Dermis blood vessel endothelial cell (primary cell): ENCODE data around the gene TPRG1. TPM values are rescaled to one million over a fixed set of nuclear protein-coding genes. Genes with fewer than 3 reads are reported as not detected.

Experiments
- DNase-seq: peaks from one replicate; pipeline ENCODE4 v3.0.0; 2010
- total RNA-seq: library from RNA; depleted of rRNA; stranded (reverse); fragments of >200 nt; gene quantifications from 2 replicates; pipeline ENCODE4 v1.2.3, GENCODE V29; 2014

TPRG1 gene
- total RNA-seq, 1 donor from 2014 or later, result not detected

DNA sequence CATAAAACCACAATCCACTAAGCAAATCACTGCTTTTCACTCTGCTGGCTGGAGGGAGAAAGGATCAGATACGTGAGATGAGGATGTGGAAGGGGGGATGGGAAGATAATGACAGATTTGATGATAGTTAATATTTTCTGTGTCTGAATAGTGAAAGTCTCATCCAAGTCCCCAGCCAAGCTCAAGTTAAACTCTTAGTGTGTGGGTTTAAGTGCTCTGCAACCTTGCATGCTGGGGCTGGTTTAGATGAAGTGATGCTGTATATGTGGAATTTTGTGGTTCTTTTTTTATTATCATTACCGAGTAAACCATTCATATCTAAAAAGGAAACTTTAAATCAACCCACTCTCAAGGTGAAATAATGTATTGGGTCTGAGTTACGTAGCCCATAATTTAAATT is 111.0 kb downstream of the TPRG1 start:
- DNase-seq, result no peak

DNA sequence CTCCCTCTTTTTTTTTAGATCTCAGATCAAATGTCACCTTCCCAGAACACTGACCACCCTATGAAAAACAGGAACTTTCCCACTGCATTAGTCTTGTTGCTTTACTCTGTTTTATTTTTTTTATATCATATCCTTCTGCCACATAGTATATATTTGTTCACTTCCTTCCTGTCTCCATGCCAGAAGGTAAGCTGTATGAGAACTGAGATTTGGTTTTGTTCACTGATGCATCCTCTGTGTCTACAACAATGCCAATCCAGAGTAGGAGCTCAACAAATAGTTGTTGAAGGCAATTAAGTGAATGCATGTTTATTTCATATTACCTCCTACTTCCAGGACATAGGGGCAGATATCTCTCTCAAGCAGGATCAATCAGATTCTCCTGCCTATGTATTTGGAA is 114.4 kb downstream of the TPRG1 start:
- no peak for DNase-seq

GRCh38 chr3:189286916-189287315 is 115.1 kb downstream of the TPRG1 start:
- no peak for DNase-seq

- DNase-seq, result no peak
Measured at GRCh38 chr3:189288348-189289235, 116.8 kb downstream of the TPRG1 start.

GRCh38 chr3:189289251-189289650 is 117.5 kb downstream of the TPRG1 start:
- no peak for DNase-seq

DNA sequence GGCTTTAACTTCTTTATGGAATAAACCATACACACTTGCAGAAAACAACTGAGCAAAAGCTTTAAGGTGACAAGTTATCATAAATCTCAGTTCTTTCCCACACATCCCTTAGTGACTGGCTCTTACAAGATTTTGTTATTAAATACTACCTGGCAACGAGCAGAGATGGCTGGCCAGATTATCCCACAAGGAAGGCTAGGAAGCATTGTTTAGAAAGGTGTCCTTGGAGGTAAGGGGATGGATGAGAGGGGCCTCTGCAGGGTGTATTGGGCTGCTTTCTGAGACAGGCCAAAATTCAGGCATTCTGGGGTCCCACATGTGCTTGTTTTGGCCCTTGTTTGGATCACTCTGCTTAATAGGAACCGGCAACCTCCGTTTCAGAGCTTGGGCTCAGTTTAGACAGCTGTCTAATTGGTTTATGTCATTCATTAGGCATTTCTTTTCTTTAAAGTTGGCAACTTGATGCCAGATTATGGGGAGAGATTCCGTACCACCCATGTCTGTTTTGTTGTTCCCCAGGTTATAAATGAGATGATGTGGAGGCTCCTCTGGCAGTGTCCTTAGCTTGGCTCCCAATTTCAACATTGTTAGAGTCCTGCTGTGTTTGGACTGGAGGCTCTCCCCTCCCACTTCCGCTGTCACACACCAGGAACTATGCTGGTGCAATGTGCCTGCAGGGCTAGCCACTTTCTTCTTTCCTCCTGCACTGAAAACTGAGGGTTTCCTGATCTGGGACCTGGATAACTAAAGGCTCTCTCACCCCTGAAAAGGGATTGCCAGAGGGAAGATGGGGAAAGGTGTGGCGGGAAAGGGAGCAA is 121.1 kb downstream of the TPRG1 start:
- DNase-seq, result no peak

DNA sequence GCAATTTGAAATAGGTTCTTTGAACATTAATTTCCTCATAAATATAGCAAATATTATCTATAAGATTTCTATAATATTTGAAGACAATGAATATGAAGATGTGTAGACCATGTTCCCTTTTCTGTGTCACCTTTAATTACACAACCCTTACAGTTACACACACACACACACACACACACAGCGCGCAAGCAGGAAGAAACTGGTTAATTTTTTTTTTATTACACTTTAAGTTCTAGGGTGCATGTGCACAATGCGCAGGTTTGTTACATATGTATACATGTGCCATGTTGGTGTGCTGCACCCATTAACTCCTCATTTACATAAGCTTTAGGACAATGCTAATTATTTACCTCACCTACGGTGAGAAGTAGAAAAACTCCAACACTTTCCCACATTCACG is 122.9 kb downstream of the TPRG1 start:
- DNase-seq, result no peak

DNA sequence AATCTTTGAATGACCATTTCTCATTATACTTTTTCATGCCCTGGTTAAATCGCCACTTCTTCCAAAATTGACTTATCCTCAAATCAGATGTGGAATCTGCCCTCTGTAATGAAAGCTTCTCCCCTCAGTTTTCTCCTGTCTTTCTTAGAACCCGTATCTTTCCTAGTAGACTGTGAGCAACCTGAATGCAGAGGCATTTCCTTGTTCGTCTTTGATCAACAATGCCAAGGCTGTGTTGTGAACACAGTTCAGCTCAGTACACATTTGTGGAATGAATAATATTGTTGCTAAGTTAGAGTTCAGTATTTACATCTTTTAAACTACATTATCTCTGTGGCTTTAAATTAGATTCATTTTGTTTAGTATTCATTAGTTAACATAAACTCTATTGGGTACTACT is 123.3 kb downstream of the TPRG1 start:
- no peak for DNase-seq

DNA sequence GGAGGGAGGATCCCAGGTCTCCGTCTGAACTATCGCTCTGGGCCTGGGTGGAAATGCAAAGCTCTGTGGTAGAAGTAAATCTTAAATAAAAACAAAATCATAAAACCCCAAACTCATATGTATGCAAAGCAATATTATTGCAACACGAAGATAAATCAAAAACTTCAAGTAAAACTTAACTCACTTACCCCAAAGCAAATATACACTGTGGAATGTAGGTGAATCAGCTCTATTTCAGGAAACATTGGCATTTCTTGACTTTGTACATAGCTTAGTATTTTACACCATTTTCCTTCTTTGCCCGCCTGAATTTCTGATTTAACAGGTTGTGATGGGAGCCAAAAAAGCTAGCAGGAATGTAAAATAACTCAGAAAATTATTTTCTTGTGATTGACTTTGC is 126.2 kb downstream of the TPRG1 start:
- no peak for DNase-seq

- DNase-seq, result no peak
Measured at GRCh38 chr3:189298469-189299375, 127.0 kb downstream of the TPRG1 start.

GRCh38 chr3:189300345-189300744 is 128.6 kb downstream of the TPRG1 start:
- no peak for DNase-seq

- no peak for DNase-seq
Measured at GRCh38 chr3:189301479-189301878, 129.7 kb downstream of the TPRG1 start.

- no peak for DNase-seq
Measured at GRCh38 chr3:189303584-189303983, 131.8 kb downstream of the TPRG1 start.

- no peak for DNase-seq
Measured at GRCh38 chr3:189304465-189305351, 132.9 kb downstream of the TPRG1 start.

DNA sequence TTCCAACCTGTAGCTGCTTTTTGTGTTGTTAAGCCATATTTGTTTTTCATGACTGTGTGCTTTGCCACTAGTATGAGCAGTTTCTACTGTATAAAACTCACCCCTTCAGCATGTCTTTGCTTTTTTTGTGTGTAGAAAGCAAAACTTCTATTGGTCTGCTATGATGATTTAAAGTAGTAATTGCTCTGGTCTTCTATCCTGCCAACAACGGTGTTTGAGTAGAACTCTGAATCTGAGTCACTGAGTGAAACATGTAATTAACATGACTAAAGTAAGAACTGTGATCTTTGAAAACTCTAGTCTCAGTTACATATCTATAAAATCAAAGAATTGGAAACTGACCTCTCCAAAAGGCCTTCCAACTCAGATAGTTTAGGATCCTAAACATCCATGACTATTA is 133.6 kb downstream of the TPRG1 start:
- DNase-seq, result no peak

- no peak for DNase-seq
Measured at GRCh38 chr3:189307963-189308362, 136.2 kb downstream of the TPRG1 start.

DNA sequence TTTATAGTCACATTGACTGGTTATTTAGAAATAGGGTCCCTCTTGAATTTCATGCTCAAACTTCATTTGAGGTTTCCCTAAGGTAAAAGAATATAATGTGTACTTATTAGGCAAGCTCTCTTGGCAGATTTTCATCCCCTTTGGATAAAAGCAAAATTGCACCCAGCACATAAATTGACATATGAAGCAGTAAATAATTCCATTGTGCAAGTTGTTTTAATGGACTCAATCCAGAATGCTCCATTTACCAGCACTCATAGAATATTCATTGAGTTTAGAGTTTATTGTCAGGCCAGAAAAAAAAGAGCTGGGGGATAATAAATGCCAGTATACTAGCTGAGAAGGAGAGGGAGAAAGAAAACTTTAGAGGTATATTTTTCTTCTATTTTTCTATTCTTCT is 136.8 kb downstream of the TPRG1 start:
- no peak for DNase-seq

GRCh38 chr3:189309400-189309975 is 137.7 kb downstream of the TPRG1 start:
- DNase-seq, result no peak

DNA sequence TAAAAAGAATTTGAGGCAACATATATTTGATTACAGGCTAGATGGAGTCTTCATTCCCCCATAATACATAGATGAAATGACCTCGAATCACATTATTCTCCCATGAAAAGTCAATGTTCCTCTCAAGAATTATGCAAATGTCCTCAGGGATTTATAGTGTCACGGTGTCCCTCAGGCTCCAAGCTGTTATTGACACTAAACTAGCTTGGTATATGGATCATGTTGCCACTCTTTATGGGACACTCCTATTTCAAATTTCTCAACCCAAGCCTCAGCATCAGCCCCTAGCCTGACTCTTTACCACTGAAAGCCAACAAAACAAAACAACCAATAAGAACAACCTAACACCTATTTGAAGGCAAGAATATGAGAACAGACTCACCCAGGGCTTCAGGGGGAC is 139.8 kb downstream of the TPRG1 start:
- no peak for DNase-seq

- DNase-seq, result no peak
Measured at GRCh38 chr3:189312866-189313265, 141.1 kb downstream of the TPRG1 start.

DNA sequence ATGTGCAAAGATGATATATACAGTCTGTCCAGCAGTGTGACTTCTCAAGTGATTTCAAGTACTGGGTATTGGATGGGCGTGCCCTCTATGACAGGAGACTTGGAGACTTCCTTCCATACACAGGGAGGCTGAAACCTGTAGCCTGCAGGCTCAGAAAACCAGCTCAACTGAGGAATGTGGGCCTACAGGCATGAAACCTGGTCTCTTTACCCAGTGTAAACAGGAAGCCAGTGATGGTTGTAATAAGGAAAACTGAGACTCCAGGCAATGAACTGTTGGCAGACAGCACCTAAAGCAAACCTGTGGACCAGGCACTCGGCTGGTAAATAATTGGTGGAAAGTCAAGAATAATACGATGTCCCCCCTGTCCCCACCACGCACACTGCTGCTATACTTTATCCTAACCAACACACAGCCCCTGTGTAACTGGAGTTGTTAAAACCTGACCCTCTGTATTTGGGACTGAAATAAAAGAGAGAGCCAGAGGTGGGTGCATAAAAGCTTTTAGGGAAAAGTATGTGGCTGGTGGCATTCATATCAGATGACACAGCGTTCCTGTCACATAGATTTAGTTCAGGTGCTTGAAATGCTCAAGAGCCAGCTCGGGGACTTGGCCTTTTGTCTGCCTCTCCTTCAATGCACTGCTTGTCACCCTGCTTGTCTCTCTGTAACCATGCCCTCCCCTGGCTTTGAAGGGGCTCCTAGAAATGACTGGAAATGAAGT is 144.7 kb downstream of the TPRG1 start:
- DNase-seq, result no peak
